Thoracic aorta (tissue), 2 donors: ENCODE results near the gene B4GALT5. TPM values are rescaled to one million over a fixed set of nuclear protein-coding genes. Genes with fewer than 3 reads are reported as not detected.

Source experiments
- ATAC-seq: fragments of 150-250 bp; one replicate; pipeline ENCODE4 v1.8.0; 2017; ENCODE audit warnings: low read depth; ENCODE audit not compliant: insufficient number of reproducible peaks, low FRiP score
- DNase-seq: peaks from one replicate; pipeline ENCODE4 v3.0.0-alpha.2; 2020; ENCODE audit warnings: low spot score
- H3K27ac ChIP-seq, 2 donors: fragments of 200-600 bp; sonication (generic); 1 replicate in 1 of 2; 2 replicates in 1 of 2; pipeline ENCODE4 v1.5.1; 2016; ENCODE audit warnings: mild to moderate bottlenecking in 2 of 2, moderate library complexity in 2 of 2
- H3K27me3 ChIP-seq: fragments of 200-600 bp; sonication (generic); replicated peaks from 2 replicates; pipeline ENCODE4 v1.6.0; 2016; ENCODE audit warnings: mild to moderate bottlenecking; ENCODE audit not compliant: insufficient read depth
- H3K36me3 ChIP-seq: fragments of 200-600 bp; sonication (generic); one replicate; pipeline ENCODE4 v1.5.1; 2016
- H3K4me1 ChIP-seq, 2 donors: fragments of 200-600 bp; sonication (generic); 1 replicate in 1 of 2; 2 replicates in 1 of 2; pipeline versions ENCODE4 v1.5.1 to v1.6.0; 2016; ENCODE audit warnings: low read depth in 2 of 2, mild to moderate bottlenecking in 1 of 2; ENCODE audit not compliant: control insufficient read depth in 1 of 2
- H3K4me3 ChIP-seq: fragments of 200-600 bp; sonication (generic); 2 replicates; pipeline ENCODE4 v1.5.1; 2016; ENCODE audit warnings: mild to moderate bottlenecking
- H3K9me3 ChIP-seq: fragments of 200-600 bp; sonication (generic); 2 replicates; pipeline ENCODE4 v1.5.1; 2016
- total RNA-seq, 2 donors: library from RNA; depleted of rRNA; stranded (reverse); fragments of >200 nt; gene quantifications; one replicate each; pipeline versions ENCODE4 v1.1.0 to v1.2.3, GENCODE V29; 2016
- TF ChIP-seq, protein P1 (sequence below): fragments of 200-600 bp; sonication (generic); IDR thresholded peaks from one replicate; pipeline ENCODE4 v1.5.1; 2019; ENCODE audit warnings: antibody characterized with exemption

B4GALT5 gene
- total RNA-seq, 2 donors from 2014 or later = 15.7 to 45.3 TPM

DNA sequence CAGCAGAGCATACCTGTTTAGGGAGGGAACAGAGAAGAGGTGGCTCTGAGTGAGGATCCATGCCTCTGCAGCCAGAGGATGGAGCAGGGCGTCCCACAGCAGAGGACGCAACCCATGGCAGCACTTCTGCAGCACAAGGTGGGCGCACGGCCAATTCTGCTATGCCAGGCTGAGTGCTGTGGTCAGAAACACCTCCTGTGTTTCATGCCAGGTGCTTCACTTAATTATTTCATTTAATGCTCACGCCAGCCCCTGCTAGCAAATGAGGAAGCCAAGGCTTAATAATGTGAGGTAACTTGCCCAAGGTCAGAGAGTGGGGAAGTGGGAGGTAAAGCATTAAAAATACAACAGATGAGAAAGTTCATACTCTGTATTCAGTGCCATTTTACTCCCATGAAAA is 77.2 kb downstream of the B4GALT5 start:
- TF ChIP-seq, protein P1, sequence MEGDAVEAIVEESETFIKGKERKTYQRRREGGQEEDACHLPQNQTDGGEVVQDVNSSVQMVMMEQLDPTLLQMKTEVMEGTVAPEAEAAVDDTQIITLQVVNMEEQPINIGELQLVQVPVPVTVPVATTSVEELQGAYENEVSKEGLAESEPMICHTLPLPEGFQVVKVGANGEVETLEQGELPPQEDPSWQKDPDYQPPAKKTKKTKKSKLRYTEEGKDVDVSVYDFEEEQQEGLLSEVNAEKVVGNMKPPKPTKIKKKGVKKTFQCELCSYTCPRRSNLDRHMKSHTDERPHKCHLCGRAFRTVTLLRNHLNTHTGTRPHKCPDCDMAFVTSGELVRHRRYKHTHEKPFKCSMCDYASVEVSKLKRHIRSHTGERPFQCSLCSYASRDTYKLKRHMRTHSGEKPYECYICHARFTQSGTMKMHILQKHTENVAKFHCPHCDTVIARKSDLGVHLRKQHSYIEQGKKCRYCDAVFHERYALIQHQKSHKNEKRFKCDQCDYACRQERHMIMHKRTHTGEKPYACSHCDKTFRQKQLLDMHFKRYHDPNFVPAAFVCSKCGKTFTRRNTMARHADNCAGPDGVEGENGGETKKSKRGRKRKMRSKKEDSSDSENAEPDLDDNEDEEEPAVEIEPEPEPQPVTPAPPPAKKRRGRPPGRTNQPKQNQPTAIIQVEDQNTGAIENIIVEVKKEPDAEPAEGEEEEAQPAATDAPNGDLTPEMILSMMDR = no peak
- Histone ChIP-seq H3K4me1 (peaks cover 0 to 6% of the 10 kb centered on the region in 2 donors), H3K36me3 (peaks cover 39% of the 10 kb centered on the region), H3K9me3 (no peaks in the 10 kb centered on the region), H3K27ac (no peak overlapping the region), H3K4me3 (no peak overlapping the region), H3K27me3 (no peaks in the 10 kb centered on the region)
- ATAC-seq (no peak), DNase-seq (no peak)

DNA sequence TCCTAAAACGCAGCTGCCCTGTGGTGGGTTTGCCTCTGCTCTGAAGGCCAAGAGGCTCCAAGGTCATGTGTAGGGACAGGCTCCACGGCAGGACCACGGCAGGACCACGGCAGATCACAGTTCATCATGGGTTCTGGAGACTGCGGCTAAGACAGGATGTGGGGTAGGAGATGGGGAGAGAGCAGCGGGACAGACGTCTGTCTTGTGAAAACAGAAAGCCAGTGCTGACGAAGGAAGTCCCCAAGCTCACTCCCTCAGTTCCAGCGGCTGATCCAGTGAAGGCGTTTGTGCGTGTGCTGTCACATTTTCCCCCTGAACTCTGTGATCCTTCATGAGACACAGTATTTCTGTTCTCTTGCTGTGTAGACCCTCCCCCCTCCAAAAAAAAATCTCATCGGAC is 77.8 kb downstream of the B4GALT5 start:
- DNase-seq (no peak), ATAC-seq (no peak)
- peaks cover 33% of the 10 kb centered on the region for H3K36me3 ChIP-seq
- TF ChIP-seq, protein P1 = no peak
- H3K27ac ChIP-seq = no peak overlapping the region
- no peaks in the 10 kb centered on the region for H3K9me3 ChIP-seq
- no peaks in the 10 kb centered on the region for H3K27me3 ChIP-seq
- H3K4me1 ChIP-seq = peaks cover 0 to 11% of the 10 kb centered on the region in 2 donors
- H3K4me3 ChIP-seq = no peak overlapping the region

GRCh38 chr20:49635166-49635565 is 78.5 kb downstream of the B4GALT5 start:
- ATAC-seq (no peak), DNase-seq (no peak)
- no peaks in the 10 kb centered on the region for H3K9me3 ChIP-seq
- no peak overlapping the region for H3K4me3 ChIP-seq
- peaks cover 30% of the 10 kb centered on the region for H3K36me3 ChIP-seq
- no peaks in the 10 kb centered on the region for H3K27me3 ChIP-seq
- TF ChIP-seq, protein P1 = no peak
- H3K4me1 ChIP-seq = peaks cover 0 to 17% of the 10 kb centered on the region in 2 donors
- H3K27ac ChIP-seq = no peak overlapping the region

DNA sequence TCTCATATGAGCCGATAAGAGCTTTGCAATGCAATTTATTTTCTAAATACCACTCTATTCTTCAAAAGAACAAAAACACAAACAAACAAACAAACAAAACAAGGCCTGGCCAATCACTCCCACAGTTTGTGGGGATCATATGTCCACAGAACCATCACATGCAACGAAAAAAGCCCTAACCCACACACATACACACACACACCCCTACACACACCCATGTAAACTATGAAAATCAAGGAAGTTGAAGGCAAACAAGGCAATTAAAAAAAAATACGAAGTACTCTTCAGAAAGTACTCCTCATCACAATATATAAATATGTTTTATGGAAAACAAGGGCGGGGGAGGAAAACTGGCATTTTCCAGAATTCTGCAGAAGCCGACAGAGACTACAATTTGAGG is 79.6 kb downstream of the B4GALT5 start:
- no peak for ATAC-seq
- no peak overlapping the region for H3K27ac ChIP-seq
- H3K4me1 ChIP-seq = peaks cover 0 to 17% of the 10 kb centered on the region in 2 donors
- TF ChIP-seq, protein P1 = no peak
- H3K9me3 ChIP-seq = no peaks in the 10 kb centered on the region
- DNase-seq = no peak
- peaks cover 27% of the 10 kb centered on the region for H3K36me3 ChIP-seq
- no peak overlapping the region for H3K4me3 ChIP-seq
- no peaks in the 10 kb centered on the region for H3K27me3 ChIP-seq

- H3K27me3 ChIP-seq = no peaks in the 10 kb centered on the region
- no peak overlapping the region for H3K4me3 ChIP-seq
- peaks cover 0 to 17% of the 10 kb centered on the region in 2 donors for H3K4me1 ChIP-seq
- no peak for ATAC-seq
- H3K36me3 ChIP-seq = peaks cover 27% of the 10 kb centered on the region
- H3K27ac ChIP-seq = no peak overlapping the region
- H3K9me3 ChIP-seq = peaks cover 4% of the 10 kb centered on the region
- DNase-seq = no peak
- TF ChIP-seq, protein P1 = no peak
These were observed 80.0 kb downstream of the B4GALT5 start for GRCh38 chr20:49633643-49634042.
